Endothelial cell of umbilical vein (primary cell): Measurements from ENCODE around the gene CC2D1A. TPM values are rescaled to one million over a fixed set of nuclear protein-coding genes. Genes with fewer than 3 reads are reported as not detected.

Experiments used
- BruUV-seq: library from RNA; stranded (reverse); fragments of 400-500 nt; replicated peaks from 2 replicates; lab custom pipeline; 2021; lab: Mats Ljungman, UMichigan
- CTCF ChIA-PET: fragments of 300-600, 350-600 bp; sonication (Branson Sonifier 250); formaldehyde crosslinking; loops from one replicate; lab custom pipeline; 2021; ENCODE audit warnings: antibody characterized with exemption, inconsistent platforms; lab: Charles Lee
- POLR2A ChIA-PET: fragments of 300-600, 350-600 bp; sonication (Branson Sonifier 250); formaldehyde crosslinking; loops from one replicate; lab custom pipeline; 2021; ENCODE audit warnings: antibody characterized with exemption, inconsistent platforms; lab: Charles Lee
- DNase-seq: peaks from one replicate; pipeline ENCODE4 v3.0.0-alpha.2; 2011; ENCODE audit warnings: low read depth, low spot score
- FAIRE-seq: peaks from 2 replicates; lab custom pipeline; 2011; peaks lifted over from hg19 to GRCh38; lab: Jason Lieb, UNC
- H2AFZ ChIP-seq: 2 replicates; pipeline ENCODE4 v1.6.0; 2012; ENCODE audit warnings: low read depth, low read length, control low read depth, inconsistent platforms
- H3K27ac ChIP-seq: 2 replicates; pipeline ENCODE4 v1.5.1; 2011; ENCODE audit warnings: low read depth, mild to moderate bottlenecking, control low read depth, low read length, moderate library complexity; ENCODE audit not compliant: insufficient read depth
- H3K27me3 ChIP-seq, 2 experiments: 2 replicates each; pipeline versions ENCODE4 v1.6.0 to v1.6.1; 2011; ENCODE audit warnings: low read length in 2 of 2, mixed read lengths in 1 of 2; ENCODE audit not compliant: control insufficient read depth in 2 of 2, insufficient read depth in 2 of 2
- H3K36me3 ChIP-seq, 2 experiments: 2 replicates in 1 of 2; 3 replicates in 1 of 2; pipeline ENCODE4 v1.5.1; 2011; ENCODE audit warnings: low read length in 2 of 2, mild to moderate bottlenecking in 1 of 2, moderate library complexity in 1 of 2; ENCODE audit not compliant: control insufficient read depth in 2 of 2, insufficient read depth in 2 of 2; ENCODE audit errors: extremely low read depth in 1 of 2
- H3K4me1 ChIP-seq: 3 replicates; pipeline ENCODE4 v1.5.1; 2011; ENCODE audit warnings: mild to moderate bottlenecking, low read length; ENCODE audit not compliant: control insufficient read depth, insufficient read depth; ENCODE audit errors: extremely low read depth
- H3K4me2 ChIP-seq: 2 replicates; pipeline ENCODE4 v1.6.1; 2011; ENCODE audit warnings: low read length, control low read depth, mixed read lengths; ENCODE audit not compliant: insufficient read depth
- H3K4me3 ChIP-seq, 3 experiments: fragments of 200-600 bp in 1 of 3; sonication (generic), shearing (Covaris generic) in 1 of 3; replicated peaks in 1 of 3; 2 replicates each; pipeline ENCODE4 v1.5.1; 2011 to 2016; ENCODE audit warnings: control low read depth in 3 of 3, low read length in 3 of 3, mild to moderate bottlenecking in 2 of 3, inconsistent platforms in 1 of 3, low read depth in 1 of 3, moderate library complexity in 1 of 3; ENCODE audit not compliant: insufficient read depth in 1 of 3
- H3K79me2 ChIP-seq: 2 replicates; pipeline ENCODE4 v1.6.0; 2012; ENCODE audit warnings: low read length, inconsistent platforms; ENCODE audit not compliant: control insufficient read depth, insufficient read depth
- H3K9ac ChIP-seq: replicated peaks from 2 replicates; pipeline ENCODE3; 2011; ENCODE audit warnings: low read length, control low read depth; ENCODE audit not compliant: insufficient read depth; ENCODE audit errors: extremely low read depth
- H3K9me1 ChIP-seq: replicated peaks from 3 replicates; pipeline ENCODE4 v1.6.0; 2011; ENCODE audit warnings: mild to moderate bottlenecking, low read length; ENCODE audit not compliant: control insufficient read depth, insufficient read depth; ENCODE audit errors: extremely low read depth
- H3K9me3 ChIP-seq: replicated peaks from 2 replicates; pipeline ENCODE4 v1.5.1; 2012; ENCODE audit warnings: low read length, inconsistent platforms; ENCODE audit not compliant: control insufficient read depth, insufficient read depth
- H4K20me1 ChIP-seq: replicated peaks from 2 replicates; pipeline ENCODE3; 2011; ENCODE audit warnings: mild to moderate bottlenecking, low read length; ENCODE audit not compliant: control insufficient read depth, insufficient read depth; ENCODE audit errors: extremely low read depth
- EZH2 ChIP-seq: IDR thresholded peaks from 2 replicates; pipeline ENCODE4 v1.6.1; 2012; ENCODE audit warnings: borderline replicate concordance, low read depth, mild to moderate bottlenecking, moderate library complexity, low read length, inconsistent platforms; ENCODE audit not compliant: severe bottlenecking
- FOS ChIP-seq: IDR thresholded peaks from 2 replicates; pipeline ENCODE4 v1.6.1; 2011; ENCODE audit warnings: mild to moderate bottlenecking, low read length, moderate library complexity, borderline replicate concordance; ENCODE audit not compliant: insufficient read depth
- GATA2 ChIP-seq: IDR thresholded peaks from 2 replicates; pipeline ENCODE4 v1.7.0; 2011; ENCODE audit warnings: low read depth, mild to moderate bottlenecking, moderate library complexity, mixed read lengths, low read length; ENCODE audit not compliant: insufficient read length, insufficient read depth
- JUN ChIP-seq: IDR thresholded peaks from 2 replicates; pipeline ENCODE4 v1.6.1; 2011; ENCODE audit warnings: borderline replicate concordance, low read depth; ENCODE audit not compliant: insufficient read length, insufficient read depth
- MYC ChIP-seq: IDR thresholded peaks from one replicate; pipeline ENCODE4 v1.6.1; 2011; ENCODE audit warnings: mild to moderate bottlenecking, low read depth, low read length
- POLR2A ChIP-seq: IDR thresholded peaks from 2 replicates; pipeline ENCODE4 v1.6.1; 2012; ENCODE audit warnings: low read depth, mild to moderate bottlenecking, control low read depth, low read length
- POLR2AphosphoS5 ChIP-seq: IDR thresholded peaks from 2 replicates; pipeline ENCODE4 v1.6.1; 2012; ENCODE audit warnings: low read depth, mild to moderate bottlenecking, control low read depth, low read length, moderate library complexity; ENCODE audit not compliant: insufficient read depth
- dilution Hi-C: fragments of 300-500 bp; cut with MboI; formaldehyde crosslinking; loops from one replicate; pipeline ENCODE4 v1.15.0; 2019; ENCODE audit warnings: low sequenced_read_pairs; ENCODE audit not compliant: extremely low pct_ligation_motif_present
- intact Hi-C: fragments of 100-400 bp; cut with micrococcal nuclease; formaldehyde crosslinking; loops from one replicate; pipeline ENCODE4 v1.10.0; 2022
- polyA plus RNA-seq, 4 experiments: library from polyadenylated mRNA; depleted of rRNA in 3 of 4; stranded (reverse) in 3 of 4; unstranded in 1 of 4; fragments of >200 nt; gene quantifications; 2 replicates each; pipeline versions ENCODE4 v1.2.1 to v1.2.3, GENCODE V29; 2011 to 2012; ENCODE audit warnings: missing spikeins in 1 of 4
- total RNA-seq: library from RNA; stranded (reverse); gene quantifications from 2 replicates; pipeline ENCODE4 v1.2.3, GENCODE V29; 2021
- TF ChIP-seq, protein P1 (sequence below), 2 donors: IDR thresholded peaks; 1 replicate in 1 of 2; 2 replicates in 1 of 2; pipeline ENCODE4 v1.5.1; 2011; ENCODE audit warnings: low read length in 2 of 2, mild to moderate bottlenecking in 2 of 2, moderate library complexity in 2 of 2, control low read depth in 1 of 2, inconsistent platforms in 1 of 2, low read depth in 1 of 2; ENCODE audit not compliant: insufficient read depth in 1 of 2; ENCODE audit errors: extremely low read depth in 1 of 2
- TF ChIP-seq, protein P2 (sequence below): IDR thresholded peaks from 2 replicates; pipeline ENCODE4 v1.6.1; 2011; ENCODE audit not compliant: insufficient read depth, insufficient read length

The CC2D1A gene
- total and polyA plus RNA-seq, 2 donors (not counting 3 experiments of a cell fraction or from before 2014, with no cell fraction given): 13.6 to 33.7 TPM

DNA sequence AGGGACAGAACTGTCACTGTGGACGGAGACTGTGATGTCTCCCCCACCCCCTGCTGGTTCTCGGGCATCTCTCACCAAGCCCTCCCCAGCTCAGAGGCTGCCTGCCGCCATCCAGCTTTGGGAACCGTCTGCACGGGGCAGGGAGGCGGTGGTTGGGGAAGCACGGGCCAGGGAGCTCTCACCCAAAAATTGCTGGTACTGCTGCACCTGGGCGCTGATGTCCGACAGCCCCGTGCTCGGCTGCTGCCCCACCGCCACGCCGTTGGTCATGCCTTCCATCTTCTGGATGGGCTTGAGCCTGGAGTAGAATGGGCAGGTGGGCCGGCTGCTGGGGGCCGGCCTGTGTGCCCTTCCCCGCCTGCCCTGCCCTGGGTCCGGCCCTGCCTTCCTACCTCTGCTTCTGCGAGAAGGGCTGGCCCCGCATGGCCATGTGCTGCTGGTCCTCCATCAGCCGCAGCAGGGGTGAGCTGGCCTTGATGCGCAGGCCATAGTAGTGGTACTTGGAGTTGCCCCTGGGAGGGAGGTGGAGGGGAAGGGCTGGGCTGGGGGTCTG, 62.5 kb downstream of the CC2D1A start:
- dilution Hi-C loops: no loop called here
- Histone ChIP-seq H3K4me2 (no peak overlapping the region), H3K79me2 (no peaks in the 10 kb centered on the region), H3K4me1 (no peaks in the 10 kb centered on the region), H3K27me3 (no peaks in the 10 kb centered on the region), H3K27ac (no peak overlapping the region), H3K36me3 (peaks cover 0 to 30% of the 10 kb centered on the region in 2 experiments), H3K4me3 (no peak overlapping the region), H4K20me1 (no peaks in the 10 kb centered on the region), H2AFZ (no peak overlapping the region), H3K9me1 (no peaks in the 10 kb centered on the region), H3K9me3 (no peaks in the 10 kb centered on the region), H3K9ac (no peak overlapping the region)
- ChIA-PET POLR2A (no interaction called here), CTCF (no interaction called here)
- no peak for FAIRE-seq
- intact Hi-C loops: no loop called here
- no TSS peak for BruUV-seq
- DNase-seq: no peak
- no peak for TF ChIP-seq MYC
- TF ChIP-seq POLR2A: no peak
- TF ChIP-seq, protein P1, sequence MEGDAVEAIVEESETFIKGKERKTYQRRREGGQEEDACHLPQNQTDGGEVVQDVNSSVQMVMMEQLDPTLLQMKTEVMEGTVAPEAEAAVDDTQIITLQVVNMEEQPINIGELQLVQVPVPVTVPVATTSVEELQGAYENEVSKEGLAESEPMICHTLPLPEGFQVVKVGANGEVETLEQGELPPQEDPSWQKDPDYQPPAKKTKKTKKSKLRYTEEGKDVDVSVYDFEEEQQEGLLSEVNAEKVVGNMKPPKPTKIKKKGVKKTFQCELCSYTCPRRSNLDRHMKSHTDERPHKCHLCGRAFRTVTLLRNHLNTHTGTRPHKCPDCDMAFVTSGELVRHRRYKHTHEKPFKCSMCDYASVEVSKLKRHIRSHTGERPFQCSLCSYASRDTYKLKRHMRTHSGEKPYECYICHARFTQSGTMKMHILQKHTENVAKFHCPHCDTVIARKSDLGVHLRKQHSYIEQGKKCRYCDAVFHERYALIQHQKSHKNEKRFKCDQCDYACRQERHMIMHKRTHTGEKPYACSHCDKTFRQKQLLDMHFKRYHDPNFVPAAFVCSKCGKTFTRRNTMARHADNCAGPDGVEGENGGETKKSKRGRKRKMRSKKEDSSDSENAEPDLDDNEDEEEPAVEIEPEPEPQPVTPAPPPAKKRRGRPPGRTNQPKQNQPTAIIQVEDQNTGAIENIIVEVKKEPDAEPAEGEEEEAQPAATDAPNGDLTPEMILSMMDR (IDR thresholded peaks at IDR 0.05; ENCODE audit: extremely low read depth in 1 of 2, insufficient read depth in 1 of 2, low read depth in 1 of 2, low read length in 2 of 2): no peak
- TF ChIP-seq GATA2: no peak
- TF ChIP-seq, protein P2, sequence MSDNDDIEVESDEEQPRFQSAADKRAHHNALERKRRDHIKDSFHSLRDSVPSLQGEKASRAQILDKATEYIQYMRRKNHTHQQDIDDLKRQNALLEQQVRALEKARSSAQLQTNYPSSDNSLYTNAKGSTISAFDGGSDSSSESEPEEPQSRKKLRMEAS: no peak
- TF ChIP-seq JUN: no peak
- TF ChIP-seq FOS: no peak
- no peak for TF ChIP-seq POLR2AphosphoS5
- no peak for TF ChIP-seq EZH2
